H1 (cell line): ENCODE data around the gene ELOVL5. TPM values are rescaled to one million over a fixed set of nuclear protein-coding genes. Genes with fewer than 3 reads are reported as not detected.

Source experiments
- CTCF ChIA-PET: fragments of 300-600 bp; sonication (Branson Sonifier 250); formaldehyde crosslinking; loops from one replicate; lab custom pipeline; 2021; ENCODE audit not compliant: partially characterized antibody; lab: Charles Lee
- POLR2A ChIA-PET: fragments of 300-600 bp; sonication (Branson Sonifier 250); formaldehyde crosslinking; loops from one replicate; lab custom pipeline; 2021; ENCODE audit warnings: inconsistent platforms; ENCODE audit not compliant: partially characterized antibody; lab: Charles Lee
- DNase-seq, 2 experiments: peaks; one replicate each; pipeline versions ENCODE4 v3.0.0 to v3.0.0-alpha.2; 2010 to 2022; ENCODE audit warnings: low spot score in 2 of 2, low read depth in 1 of 2, mixed read lengths in 1 of 2
- FAIRE-seq: peaks from 2 replicates; lab custom pipeline; 2011; peaks lifted over from hg19 to GRCh38; lab: Jason Lieb, UNC
- H2AFZ ChIP-seq: 2 replicates; pipeline ENCODE4 v1.8.1; 2012; ENCODE audit warnings: low read length, inconsistent platforms
- H2AK5ac ChIP-seq: 2 replicates; pipeline ENCODE4 v1.6.1; 2013; ENCODE audit warnings: low read depth, low read length
- H2BK120ac ChIP-seq: replicated peaks from 2 replicates; pipeline ENCODE3; 2013; ENCODE audit warnings: low read depth, low read length, inconsistent platforms
- H2BK12ac ChIP-seq: 2 replicates; pipeline ENCODE4 v1.6.1; 2013; ENCODE audit warnings: low read depth, low read length
- H2BK15ac ChIP-seq: 2 replicates; pipeline ENCODE4 v1.6.1; 2013; ENCODE audit warnings: low read length
- H2BK20ac ChIP-seq: 2 replicates; pipeline ENCODE4 v1.6.1; 2013; ENCODE audit warnings: low read length
- H2BK5ac ChIP-seq: 2 replicates; pipeline ENCODE4 v1.6.1; 2013; ENCODE audit warnings: low read depth, low read length
- H3K14ac ChIP-seq: 2 replicates; pipeline ENCODE4 v1.6.1; 2013; ENCODE audit warnings: inconsistent platforms; ENCODE audit not compliant: insufficient read length
- H3K18ac ChIP-seq: 2 replicates; pipeline ENCODE4 v1.6.1; 2013; ENCODE audit warnings: low read length; ENCODE audit errors: extremely low read depth
- H3K23ac ChIP-seq: 2 replicates; pipeline ENCODE4 v1.6.1; 2013; ENCODE audit warnings: inconsistent platforms; ENCODE audit not compliant: insufficient read length
- H3K23me2 ChIP-seq: 2 replicates; pipeline ENCODE4 v1.6.1; 2013; ENCODE audit warnings: low read depth, low read length
- H3K27ac ChIP-seq: 2 replicates; pipeline ENCODE4 v1.6.1; 2011; ENCODE audit warnings: low read depth, low read length, inconsistent platforms
- H3K27me3 ChIP-seq, 4 experiments: replicated peaks in 1 of 4; 1 replicate in 1 of 4; 2 replicates in 3 of 4; pipeline versions ENCODE4 v1.6.1 to v1.8.1; 2011 to 2013; ENCODE audit warnings: low read length in 3 of 4, mild to moderate bottlenecking in 3 of 4, inconsistent platforms in 2 of 4, mixed read lengths in 2 of 4, moderate library complexity in 1 of 4; ENCODE audit not compliant: control insufficient read depth in 3 of 4, insufficient read depth in 3 of 4; ENCODE audit errors: extremely low read depth in 1 of 4
- H3K36me3 ChIP-seq, 4 experiments: 2 replicates each; pipeline versions ENCODE4 v1.6.1 to v1.8.1; 2011 to 2013; ENCODE audit warnings: mild to moderate bottlenecking in 4 of 4, low read length in 3 of 4, moderate library complexity in 2 of 4, control low read depth in 1 of 4, inconsistent platforms in 1 of 4; ENCODE audit not compliant: insufficient read depth in 4 of 4, control insufficient read depth in 2 of 4
- H3K4ac ChIP-seq: replicated peaks from 2 replicates; pipeline ENCODE3; 2013; ENCODE audit warnings: low read length, low read depth, mixed read lengths, inconsistent platforms; ENCODE audit not compliant: insufficient read length
- H3K4me1 ChIP-seq, 4 experiments: replicated peaks in 1 of 4; 1 replicate in 1 of 4; 2 replicates in 3 of 4; pipeline versions ENCODE4 v1.6.1 to v1.8.1; 2011 to 2013; ENCODE audit warnings: low read length in 3 of 4, inconsistent platforms in 2 of 4, mixed read lengths in 1 of 4; ENCODE audit not compliant: insufficient read depth in 4 of 4, control insufficient read depth in 3 of 4
- H3K4me2 ChIP-seq, 2 experiments: 2 replicates each; pipeline versions ENCODE4 v1.6.1 to v1.8.1; 2011 to 2013; ENCODE audit warnings: low read depth in 2 of 2, low read length in 2 of 2, control low read depth in 1 of 2, inconsistent platforms in 1 of 2, mild to moderate bottlenecking in 1 of 2; ENCODE audit not compliant: insufficient read depth in 1 of 2
- H3K4me3 ChIP-seq, 4 experiments: fragments of 200-600, 300-600 bp in 1 of 4; sonication (generic), shearing (Covaris generic), sonication (Bioruptor Twin) in 1 of 4; 2 replicates each; pipeline versions ENCODE4 v1.5.1 to v1.8.1; 2011 to 2016; ENCODE audit warnings: low read length in 4 of 4, low read depth in 3 of 4, control low read depth in 2 of 4, inconsistent platforms in 2 of 4, mild to moderate bottlenecking in 2 of 4, mixed read lengths in 1 of 4, moderate library complexity in 1 of 4; ENCODE audit not compliant: insufficient read depth in 2 of 4; ENCODE audit errors: extremely low read depth in 1 of 4
- H3K56ac ChIP-seq: replicated peaks from 2 replicates; pipeline ENCODE3; 2013; ENCODE audit warnings: low read depth, mild to moderate bottlenecking, mixed read lengths, low read length, inconsistent platforms; ENCODE audit not compliant: insufficient read length
- H3K79me1 ChIP-seq: 2 replicates; pipeline ENCODE4 v1.6.1; 2013; ENCODE audit warnings: low read depth, low read length, control low read depth
- H3K79me2 ChIP-seq, 2 experiments: 2 replicates each; pipeline versions ENCODE4 v1.6.1 to v1.8.1; 2012 to 2013; ENCODE audit warnings: low read length in 2 of 2, mild to moderate bottlenecking in 2 of 2, inconsistent platforms in 1 of 2; ENCODE audit not compliant: insufficient read depth in 2 of 2, control insufficient read depth in 1 of 2
- H3K9ac ChIP-seq, 4 experiments: replicated peaks in 1 of 4; 1 replicate in 1 of 4; 2 replicates in 3 of 4; pipeline versions ENCODE4 v1.6.1 to v1.8.1; 2011 to 2013; ENCODE audit warnings: low read depth in 3 of 4, low read length in 3 of 4, control low read depth in 2 of 4, mild to moderate bottlenecking in 2 of 4, moderate library complexity in 2 of 4, inconsistent platforms in 1 of 4; ENCODE audit errors: extremely low read depth in 1 of 4
- H3K9me3 ChIP-seq, 2 experiments: 2 replicates each; pipeline versions ENCODE4 v1.6.1 to v1.8.1; 2012 to 2013; ENCODE audit warnings: mild to moderate bottlenecking in 2 of 2, moderate library complexity in 2 of 2, control low read depth in 1 of 2, inconsistent platforms in 1 of 2, low read depth in 1 of 2, low read length in 1 of 2, mixed read lengths in 1 of 2; ENCODE audit not compliant: insufficient read depth in 2 of 2
- H4K20me1 ChIP-seq, 2 experiments: replicated peaks in 1 of 2; 2 replicates each; pipeline versions ENCODE3 to v1.8.1; 2011 to 2013; ENCODE audit warnings: inconsistent platforms in 2 of 2, low read length in 2 of 2, mild to moderate bottlenecking in 1 of 2; ENCODE audit not compliant: insufficient read depth in 2 of 2, control insufficient read depth in 1 of 2
- H4K5ac ChIP-seq: 2 replicates; pipeline ENCODE4 v1.6.1; 2013; ENCODE audit warnings: low read length, low read depth, mixed read lengths, inconsistent platforms; ENCODE audit not compliant: insufficient read length
- H4K8ac ChIP-seq: 2 replicates; pipeline ENCODE4 v1.8.0; 2013; ENCODE audit warnings: mild to moderate bottlenecking, moderate library complexity, low read length, inconsistent platforms; ENCODE audit not compliant: insufficient read depth; ENCODE audit errors: extremely low read depth
- H4K91ac ChIP-seq: replicated peaks from 2 replicates; pipeline ENCODE3; 2013; ENCODE audit warnings: low read length, mixed read lengths, inconsistent platforms; ENCODE audit not compliant: insufficient read length
- ATF3 ChIP-seq: IDR thresholded peaks from 2 replicates; pipeline ENCODE4 v1.6.1; 2011; ENCODE audit warnings: low read depth, mild to moderate bottlenecking, low read length; ENCODE audit not compliant: insufficient read depth
- BRCA1 ChIP-seq: IDR thresholded peaks from 2 replicates; pipeline ENCODE4 v1.6.1; 2012; ENCODE audit warnings: low read depth, low read length, improper control_type of control experiment
- CEBPB ChIP-seq: IDR thresholded peaks from 2 replicates; pipeline ENCODE4 v1.6.1; 2012; ENCODE audit warnings: low read depth, low read length
- CHD2 ChIP-seq: IDR thresholded peaks from 2 replicates; pipeline ENCODE4 v1.6.1; 2012; ENCODE audit warnings: low read length, improper control_type of control experiment
- CREB1 ChIP-seq: IDR thresholded peaks from 2 replicates; pipeline ENCODE4 v1.6.1; 2012; ENCODE audit warnings: inconsistent platforms
- EZH2 ChIP-seq: fragments of 200-600 bp; sonication (generic); IDR thresholded peaks from 2 replicates; pipeline ENCODE4 v1.7.1; 2012; ENCODE audit warnings: low read depth, mild to moderate bottlenecking, moderate library complexity, low read length, inconsistent platforms; ENCODE audit not compliant: severe bottlenecking
- GTF2F1 ChIP-seq: IDR thresholded peaks from 2 replicates; pipeline ENCODE4 v1.6.1; 2012; ENCODE audit warnings: low read depth, low read length, improper control_type of control experiment, borderline replicate concordance
- HDAC6 ChIP-seq: IDR thresholded peaks from one replicate; pipeline ENCODE4 v1.7.1; 2012; ENCODE audit warnings: low read depth, mild to moderate bottlenecking, inconsistent platforms, low read length, moderate library complexity
- NRF1 ChIP-seq: IDR thresholded peaks from 2 replicates; pipeline ENCODE4 v1.6.1; 2011; ENCODE audit warnings: mild to moderate bottlenecking, low read depth, low read length, improper control_type of control experiment
- PHF8 ChIP-seq: fragments of 200-600 bp; sonication (generic); conservative IDR thresholded peaks from 2 replicates; pipeline ENCODE4 v1.7.1; 2012; ENCODE audit warnings: low read depth, mild to moderate bottlenecking, inconsistent platforms, low read length, moderate library complexity
- SAP30 ChIP-seq: fragments of 300-600 bp; sonication (generic); IDR thresholded peaks from 2 replicates; pipeline ENCODE4 v1.7.1; 2012; ENCODE audit warnings: low read length, moderate library complexity, mild to moderate bottlenecking, inconsistent platforms; ENCODE audit not compliant: insufficient read depth, insufficient replicate concordance
- SP1 ChIP-seq: IDR thresholded peaks from 2 replicates; pipeline ENCODE4 v1.6.1; 2011; ENCODE audit warnings: low read depth, low read length
- SRF ChIP-seq: IDR thresholded peaks from 2 replicates; pipeline ENCODE4 v1.6.1; 2011; ENCODE audit warnings: mild to moderate bottlenecking, low read depth, low read length, moderate library complexity
- TCF12 ChIP-seq: IDR thresholded peaks from 2 replicates; pipeline ENCODE4 v1.6.1; 2011; ENCODE audit warnings: low read depth, mild to moderate bottlenecking, low read length
- WGBS, 2 experiments: shearing (Covaris generic) in 1 of 2; methylation state at CpG; one replicate each; pipeline versions ENCODE4 v1.1.6 to v1.1.7; 2013 to 2015; ENCODE audit warnings: low lambda C conversion rate in 2 of 2, mixed read lengths in 2 of 2, inconsistent platforms in 1 of 2, low coverage in 1 of 2, missing lambda C conversion rate in 1 of 2; ENCODE audit not compliant: insufficient replicate concordance in 2 of 2, insufficient coverage in 1 of 2, insufficient read length in 1 of 2; ENCODE audit errors: extremely low coverage in 1 of 2, missing lambda C conversion rate in 1 of 2; 5-methylcytosine and 5-hydroxymethylcytosine counted together
- polyA plus RNA-seq, 7 experiments: library from polyadenylated mRNA; depleted of rRNA in 3 of 7; stranded (reverse) in 5 of 7; unstranded in 2 of 7; fragments of >200 nt in 5 of 7; fragments of 200-250 nt in 2 of 7; gene quantifications; 1 replicate in 5 of 7; 2 replicates in 1 of 7; 4 replicates in 1 of 7; pipeline versions ENCODE4 v1.2.1 to v1.2.3, GENCODE V29; 2011 to 2013; ENCODE audit warnings: missing spikeins in 2 of 7, mixed read lengths in 2 of 7
- total RNA-seq: library from RNA; stranded (reverse); fragmentation: NEBNext Ultra II Directional; extraction: Animal tissue kit (Norgen Biotek cat#: 25700); gene quantifications from 2 replicates; pipeline ENCODE4 v1.2.1, GENCODE V29; 2021

Gene ELOVL5
- total and polyA plus RNA-seq, 2 of the 8 experiments (the other 6 are each of a cell fraction or from before 2014, with no cell fraction given), result 113 to 156 TPM

- H2BK12ac ChIP-seq, result no peak overlapping the region
- 77% methylated on average over 3 of the region's 3 CpGs; no CpG with 5 or more reads in 1 of the 2 experiments for WGBS, 2 experiments
- no peak overlapping the region for H2BK15ac ChIP-seq
- no peak for FAIRE-seq
- no peaks in the 10 kb centered on the region for H3K27me3 ChIP-seq
- no peak overlapping the region for H3K4me3 ChIP-seq
- peaks cover 0 to 3% (median 0%) of the 10 kb centered on the region in 4 experiments; a peak in 2 of 7 replicates for H3K4me1 ChIP-seq
- CTCF ChIA-PET, result interaction anchor here (0.6 to 0.9 kb wide), 2 partner anchors 13 to 21 kb away, joined by 3 to 5 read pairs; no protein-coding TSS in a partner anchor
- H3K56ac ChIP-seq, result no peak overlapping the region
- no peaks in the 10 kb centered on the region for H3K9me3 ChIP-seq
- TF ChIP-seq SP1 (no peak), EZH2 (no peak), CREB1 (no peak), ATF3 (no peak), HDAC6 (no peak), CEBPB (no peak), PHF8 (no peak), BRCA1 (no peak), SRF (no peak), TCF12 (no peak), SAP30 (no peak), NRF1 (no peak), CHD2 (no peak), GTF2F1 (no peak)
- TF ChIP-seq, all 59 proteins: peak for 0
- Histone ChIP-seq H2BK5ac (no peak overlapping the region), H3K23ac (no peak overlapping the region), H3K23me2 (no peaks in the 10 kb centered on the region), H3K14ac (no peak overlapping the region), H2BK20ac (no peak overlapping the region), H3K18ac (no peak overlapping the region), H2AK5ac (no peak overlapping the region), H3K4me2 (no peak overlapping the region), H3K79me2 (peaks cover 12 to 93% of the 10 kb centered on the region in 2 experiments; a peak in 3 of 4 replicates), H3K4ac (no peak overlapping the region), H4K91ac (no peak overlapping the region), H2BK120ac (no peak overlapping the region), H3K36me3 (no peaks in the 10 kb centered on the region; a peak in 1 of 8 replicates), H4K8ac (no peak overlapping the region), H4K5ac (no peak overlapping the region), H3K79me1 (peaks cover 2% of the 10 kb centered on the region; the same call in 1 of the 2 replicates), H4K20me1 (peaks cover 8 to 18% of the 10 kb centered on the region in 2 experiments), H3K9ac (no peak overlapping the region), H3K27ac (no peak overlapping the region), H2AFZ (no peak overlapping the region)
- DNase-seq, result no peak
- POLR2A ChIA-PET, result no interaction called here
Observed at GRCh38 chr6:53315086-53315724, 33.5 kb downstream of the ELOVL5 start.
